ENCODE measurements around the gene RXFP3.

The RXFP3 gene

GRCh38 chr5:33925278-33925677 is 10.9 kb upstream of the RXFP3 start:
- no peak for TF ChIP-seq ZFX (IDR thresholded peaks at IDR 0.05; ENCODE audit: borderline replicate concordance)
- TF ChIP-seq, protein P1, sequence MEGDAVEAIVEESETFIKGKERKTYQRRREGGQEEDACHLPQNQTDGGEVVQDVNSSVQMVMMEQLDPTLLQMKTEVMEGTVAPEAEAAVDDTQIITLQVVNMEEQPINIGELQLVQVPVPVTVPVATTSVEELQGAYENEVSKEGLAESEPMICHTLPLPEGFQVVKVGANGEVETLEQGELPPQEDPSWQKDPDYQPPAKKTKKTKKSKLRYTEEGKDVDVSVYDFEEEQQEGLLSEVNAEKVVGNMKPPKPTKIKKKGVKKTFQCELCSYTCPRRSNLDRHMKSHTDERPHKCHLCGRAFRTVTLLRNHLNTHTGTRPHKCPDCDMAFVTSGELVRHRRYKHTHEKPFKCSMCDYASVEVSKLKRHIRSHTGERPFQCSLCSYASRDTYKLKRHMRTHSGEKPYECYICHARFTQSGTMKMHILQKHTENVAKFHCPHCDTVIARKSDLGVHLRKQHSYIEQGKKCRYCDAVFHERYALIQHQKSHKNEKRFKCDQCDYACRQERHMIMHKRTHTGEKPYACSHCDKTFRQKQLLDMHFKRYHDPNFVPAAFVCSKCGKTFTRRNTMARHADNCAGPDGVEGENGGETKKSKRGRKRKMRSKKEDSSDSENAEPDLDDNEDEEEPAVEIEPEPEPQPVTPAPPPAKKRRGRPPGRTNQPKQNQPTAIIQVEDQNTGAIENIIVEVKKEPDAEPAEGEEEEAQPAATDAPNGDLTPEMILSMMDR (IDR thresholded peaks at IDR 0.05) = no peak
- no peak overlapping the region for H3K27ac ChIP-seq

- TF ChIP-seq, protein P1 (IDR thresholded peaks at IDR 0.05) = no peak
- TF ChIP-seq ZFX (IDR thresholded peaks at IDR 0.05; ENCODE audit: borderline replicate concordance) = no peak
These were observed 8.5 kb upstream of the RXFP3 start for GRCh38 chr5:33927685-33928084.

GRCh38 chr5:33928283-33928682 is 7.9 kb upstream of the RXFP3 start:
- H3K27ac ChIP-seq = no peak overlapping the region
- TF ChIP-seq, protein P1 (IDR thresholded peaks at IDR 0.05) = no peak
- TF ChIP-seq ZFX (IDR thresholded peaks at IDR 0.05; ENCODE audit: borderline replicate concordance) = no peak

More at GRCh38 chr5:33927685-33928084, 8.5 kb upstream of the RXFP3 start:
- no peak overlapping the region for H3K27ac ChIP-seq

DNA sequence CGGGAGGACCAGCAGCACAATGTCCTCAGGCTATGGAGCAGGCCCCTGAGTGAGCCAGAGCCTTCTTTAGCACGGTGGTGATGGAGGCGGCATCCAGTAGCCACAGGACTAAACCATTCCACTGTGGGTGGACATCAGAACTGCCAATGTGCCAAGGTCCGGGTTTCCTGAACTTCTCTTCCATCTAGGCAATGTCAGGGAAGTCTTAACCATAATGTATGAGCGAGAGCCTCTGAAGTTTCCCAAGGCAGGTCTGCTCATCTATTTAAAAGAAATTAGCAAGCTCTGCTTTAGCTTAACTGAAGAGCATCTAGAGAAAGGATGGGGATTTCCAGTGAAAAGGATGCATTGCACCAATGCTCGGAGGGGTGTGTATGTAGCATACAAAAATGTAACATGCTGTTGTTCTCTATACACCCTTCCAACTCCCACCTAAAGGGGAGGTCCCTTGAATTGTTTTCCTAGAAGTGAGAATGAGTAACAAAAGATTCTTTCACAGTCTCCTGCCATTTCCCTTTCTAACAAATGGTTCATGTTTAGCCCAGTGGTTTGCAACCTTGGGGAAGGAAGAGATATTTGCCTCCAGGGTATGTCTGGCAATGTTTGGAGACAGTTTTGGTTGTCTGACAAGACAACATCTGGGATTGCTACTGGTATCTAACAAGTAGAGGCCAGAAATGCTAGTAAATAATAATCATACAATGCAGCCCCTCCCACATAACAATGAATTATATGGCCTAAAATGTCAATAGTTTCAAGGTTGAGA is 6.1 kb upstream of the RXFP3 start:
- TF ChIP-seq ZFX (IDR thresholded peaks at IDR 0.05; ENCODE audit: borderline replicate concordance) = no peak
- TF ChIP-seq, protein P1 (IDR thresholded peaks at IDR 0.05) = no peak
- H3K27ac ChIP-seq = no peak overlapping the region

DNA sequence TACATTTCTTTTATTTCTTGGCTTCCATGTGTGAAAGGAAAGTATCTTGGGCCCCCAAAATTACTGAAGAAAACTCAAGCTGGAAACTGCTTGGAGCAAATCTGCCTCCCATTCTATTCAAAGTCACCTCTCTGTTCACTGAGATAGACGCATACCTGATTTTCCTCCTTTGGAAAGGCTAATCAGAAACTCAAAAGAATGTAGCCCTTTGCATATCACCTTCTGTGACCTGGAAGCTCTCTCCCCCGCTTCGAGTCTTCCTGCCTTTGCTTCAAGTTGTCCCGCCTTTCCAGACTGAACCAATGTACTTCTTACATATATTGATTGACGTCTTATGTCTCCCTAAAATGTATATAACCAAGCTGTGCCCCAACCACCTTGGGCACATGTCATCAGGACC is 5.0 kb upstream of the RXFP3 start:
- TF ChIP-seq ZFX (IDR thresholded peaks at IDR 0.05; ENCODE audit: borderline replicate concordance) = no peak
- TF ChIP-seq, protein P1 (IDR thresholded peaks at IDR 0.05) = no peak
- no peak overlapping the region for H3K27ac ChIP-seq

DNA sequence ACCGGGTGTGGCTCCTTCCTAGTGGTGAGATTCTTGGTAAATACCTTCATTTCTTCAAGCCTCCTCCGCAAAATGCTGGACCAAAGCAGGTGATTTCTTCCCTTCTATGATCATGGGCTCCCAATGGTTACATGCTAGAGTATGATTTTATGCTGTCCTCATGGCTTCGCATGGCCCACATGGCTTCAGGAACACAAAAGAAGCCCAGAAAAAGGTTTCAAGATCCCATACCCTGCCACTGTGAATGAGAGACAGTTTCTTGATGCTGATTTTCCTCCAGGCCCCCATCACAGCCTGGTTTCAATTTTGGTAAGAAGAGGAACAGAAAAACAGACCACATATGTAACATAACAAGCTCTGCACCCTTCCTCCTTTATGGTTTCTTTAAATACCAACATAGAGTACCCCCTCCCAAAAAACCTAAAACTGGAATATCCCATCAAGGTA is 2.4 kb upstream of the RXFP3 start:
- no peak overlapping the region for H3K27ac ChIP-seq
- TF ChIP-seq, protein P1 (IDR thresholded peaks at IDR 0.05) = no peak
- TF ChIP-seq ZFX (IDR thresholded peaks at IDR 0.05; ENCODE audit: borderline replicate concordance) = no peak

DNA sequence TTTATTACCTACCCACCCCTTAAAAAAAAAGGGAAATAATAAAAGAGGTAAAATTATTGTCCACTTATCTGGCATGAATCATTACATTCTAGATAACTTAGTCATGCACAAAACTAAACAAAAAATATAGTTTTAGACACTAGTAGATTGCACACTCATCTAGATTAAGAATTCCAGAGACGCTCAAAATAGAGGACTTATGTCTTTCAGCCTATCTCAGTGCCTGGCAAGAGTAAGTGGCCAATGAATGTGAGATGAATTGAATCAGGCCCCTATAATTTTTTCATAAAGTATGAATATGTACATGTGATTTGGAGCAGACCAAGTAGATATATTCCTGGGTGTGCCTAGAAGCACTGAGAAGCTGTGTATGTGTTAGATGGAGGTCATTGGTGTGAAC is 2.0 kb upstream of the RXFP3 start:
- H3K27ac ChIP-seq = no peak overlapping the region
- no peak for TF ChIP-seq ZFX (IDR thresholded peaks at IDR 0.05; ENCODE audit: borderline replicate concordance)
- TF ChIP-seq, protein P1 (IDR thresholded peaks at IDR 0.05) = no peak

Data from 22Rv1 (cell line).